AG04449 (cell line): ENCODE results near the gene TMUB2.
"Not testable (repeated sequence)": the region's sequence is repeated elsewhere in the genome, so short reads cannot be mapped to it uniquely, and the experiment has no call there.

Experiments used
- CTCF ChIA-PET: fragments of 350-600 bp; formaldehyde crosslinking; extraction: SDS; loops from one replicate; lab custom pipeline; 2021; ENCODE audit warnings: antibody characterized with exemption; lab: Yijun Ruan, JAX
- POLR2A ChIA-PET: fragments of 400-600, 350-600 bp; formaldehyde crosslinking; extraction: SDS; loops from one replicate; lab custom pipeline; 2020; ENCODE audit warnings: antibody characterized with exemption, inconsistent platforms; lab: Yijun Ruan, JAX
- DNase-seq: peaks from one replicate; pipeline ENCODE4 v3.0.0-alpha.2; 2010; ENCODE audit warnings: low read depth, low spot score
- H3K4me3 ChIP-seq: 2 replicates; pipeline ENCODE4 v1.5.1; 2011; ENCODE audit warnings: low read depth, mild to moderate bottlenecking, control low read depth, low read length
- CTCF ChIP-seq: IDR thresholded peaks from one replicate; pipeline ENCODE4 v1.5.1; 2011; ENCODE audit warnings: mild to moderate bottlenecking, moderate library complexity, low read length, control low read depth, inconsistent platforms; ENCODE audit not compliant: insufficient read depth; ENCODE audit errors: missing control alignments

TMUB2 gene

GRCh38 chr17:44147812-44148211, 39.0 kb upstream of the TMUB2 start:
- no peak overlapping the region for H3K4me3 ChIP-seq
- ChIA-PET CTCF (interaction anchor here (1.4 kb wide), 1 partner anchor 20 kb away, joined by 4 read pairs; no protein-coding TSS in a partner anchor), POLR2A (interaction anchor here (0.6 kb wide), 1 partner anchor 82 kb away, joined by 4 read pairs; the partner anchor contains the start of gene LSM12)
- no peak for TF ChIP-seq CTCF
- DNase-seq = no peak

- DNase-seq, H3K4me3 ChIP-seq, POLR2A ChIA-PET: not testable (repeated sequence)
- CTCF ChIA-PET = interaction anchor here (1.4 to 1.5 kb wide), 2 partner anchors 9 to 19 kb away, joined by 4 read pairs; no protein-coding TSS in a partner anchor
Observed at GRCh38 chr17:44149066-44149465, 37.7 kb upstream of the TMUB2 start.

GRCh38 chr17:44149750-44150329, 36.9 kb upstream of the TMUB2 start:
- no peak for DNase-seq
- ChIA-PET CTCF (interaction anchor here (1.5 to 2.8 kb wide), 3 partner anchors 9 to 206 kb away, joined by 4 to 20 read pairs (median 9); no protein-coding TSS in a partner anchor), POLR2A (no interaction called here)
- TF ChIP-seq CTCF = no peak
- no peak overlapping the region for H3K4me3 ChIP-seq

- H3K4me3 ChIP-seq = no peak overlapping the region
Observed at GRCh38 chr17:44152875-44153274, 33.9 kb upstream of the TMUB2 start.

GRCh38 chr17:44155488-44155887, 31.3 kb upstream of the TMUB2 start:
- ChIA-PET POLR2A (no interaction called here), CTCF (interaction anchor here (0.8 to 7.8 kb wide), 4 partner anchors 12 to 22 kb away, joined by 3 to 72 read pairs (median 4); partner anchors contain the start of genes ASB16 and HROB)
- TF ChIP-seq CTCF = no peak
- H3K4me3 ChIP-seq = no peak overlapping the region
- no peak for DNase-seq

More at GRCh38 chr17:44152875-44153274, 33.9 kb upstream of the TMUB2 start:
- POLR2A ChIA-PET = interaction anchor here (0.7 kb wide), 1 partner anchor 435 kb away, joined by 3 read pairs; no protein-coding TSS in a partner anchor
- no peak for DNase-seq
- no peak for TF ChIP-seq CTCF
- CTCF ChIA-PET = interaction anchor here (7.8 kb wide), 1 partner anchor 16 kb away, joined by 72 read pairs; the partner anchor contains the start of gene ASB16

- H3K4me3 ChIP-seq = no peak overlapping the region
- CTCF ChIA-PET = interaction anchor here (1.5 to 7.8 kb wide), 5 partner anchors 9 to 216 kb away, joined by 4 to 72 read pairs (median 7); partner anchors contain the start of gene ASB16
- no peak for TF ChIP-seq CTCF
- POLR2A ChIA-PET = no interaction called here
- DNase-seq = no peak
Observed at GRCh38 chr17:44159519-44160210, 27.1 kb upstream of the TMUB2 start.
